ENCODE data around the gene RSPH1.

RSPH1 gene

DNA sequence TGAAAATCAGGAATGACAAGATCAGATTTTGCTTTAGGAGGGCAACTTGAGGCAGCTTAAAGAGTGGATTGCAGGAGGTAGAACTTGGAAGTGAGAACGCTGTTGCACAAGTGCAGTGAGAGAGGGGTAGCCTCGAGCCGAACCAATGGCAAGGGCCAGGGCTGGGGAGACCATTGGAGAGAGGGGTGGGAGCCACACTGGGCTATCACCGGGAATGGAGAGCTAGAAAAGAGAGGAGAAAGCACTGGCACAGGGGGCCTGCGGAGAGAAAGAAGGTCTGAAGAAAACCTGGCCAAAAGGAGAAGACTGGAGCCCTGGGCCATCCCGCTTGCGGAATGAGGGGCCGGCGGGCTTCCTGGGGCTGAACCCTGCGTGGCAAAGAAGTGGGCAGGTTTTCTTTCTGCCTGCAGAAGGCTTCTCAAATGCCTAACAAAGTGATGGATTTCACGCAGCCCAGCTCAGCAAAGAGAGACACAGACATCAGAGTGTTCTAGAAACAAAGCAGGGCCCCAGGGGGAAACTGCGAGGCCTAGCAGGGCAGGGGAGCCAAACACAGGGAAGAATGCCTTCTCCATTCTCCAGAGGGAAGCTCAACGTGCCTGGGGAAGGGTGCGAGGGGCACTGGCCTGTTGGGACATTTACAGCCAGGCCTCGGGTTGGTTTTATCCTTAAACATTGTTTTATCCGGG lies 16.5 kb upstream of the RSPH1 start:
- no peak for DNase-seq

GRCh38 chr21:42509244-42509643 lies 13.2 kb upstream of the RSPH1 start:
- no peak for DNase-seq

GRCh38 chr21:42508371-42508770 lies 12.3 kb upstream of the RSPH1 start:
- DNase-seq: no peak

DNA sequence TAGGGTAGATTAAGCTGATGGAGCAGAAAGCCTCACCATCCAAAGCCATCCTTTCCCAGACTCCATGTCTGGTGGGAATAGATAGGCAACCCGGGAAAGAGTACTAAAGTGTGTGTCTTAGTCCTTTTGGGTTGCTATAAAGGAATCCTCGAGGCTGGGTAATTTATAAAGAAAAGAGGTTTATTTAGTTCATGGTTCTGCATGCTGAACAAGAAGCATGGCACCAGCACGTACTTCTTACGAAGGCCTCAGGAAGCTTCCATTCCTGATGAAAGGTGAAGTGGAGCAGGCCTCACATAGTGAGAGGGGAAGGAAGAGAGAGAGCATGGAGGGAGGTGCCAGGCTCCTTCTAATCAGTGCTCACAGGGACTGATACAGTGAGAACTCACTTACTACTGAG lies 11.4 kb upstream of the RSPH1 start:
- no peak for DNase-seq

- no peak for DNase-seq
Observed at GRCh38 chr21:42505090-42505726, 9.2 kb upstream of the RSPH1 start.

- no peak for DNase-seq
Observed at GRCh38 chr21:42503711-42504110, 7.7 kb upstream of the RSPH1 start.

GRCh38 chr21:42500736-42501135 lies 4.7 kb upstream of the RSPH1 start:
- no peak for DNase-seq

GRCh38 chr21:42500225-42500624 lies 4.2 kb upstream of the RSPH1 start:
- no peak for DNase-seq

DNA sequence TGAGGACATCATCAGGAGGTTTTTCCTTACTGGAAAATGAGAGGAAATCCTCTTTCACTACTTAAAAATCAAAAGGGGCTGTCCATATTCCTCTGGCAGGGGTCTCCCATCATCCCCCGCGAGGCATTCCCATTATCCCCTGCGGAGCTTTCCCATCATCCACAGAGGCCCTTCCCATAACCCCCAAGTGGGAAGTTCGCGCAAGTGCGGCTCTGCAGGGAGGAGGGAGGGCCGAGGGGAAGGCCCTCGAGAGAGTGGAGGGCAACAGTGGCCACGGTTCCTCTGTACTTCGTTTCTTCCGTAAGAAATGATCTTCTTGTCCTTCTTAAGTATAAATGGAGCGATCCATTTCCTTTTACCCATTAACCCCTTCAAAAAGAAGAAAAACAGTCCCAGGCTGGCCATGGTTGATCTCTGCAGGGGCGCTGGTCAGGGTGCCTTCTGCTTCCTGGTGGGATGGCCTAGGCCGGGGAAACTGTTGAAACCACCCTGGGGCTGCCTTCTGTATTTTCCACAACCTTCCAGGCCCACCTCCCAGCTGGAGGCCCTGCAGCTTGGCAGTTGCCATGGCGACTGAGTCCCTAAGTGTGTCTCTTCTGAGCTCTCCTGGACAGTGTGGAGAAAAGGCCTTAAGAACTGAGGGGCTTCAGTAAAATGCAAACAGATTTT lies 3.6 kb upstream of the RSPH1 start:
- peak; percentile 11 for DNase-seq

DNA sequence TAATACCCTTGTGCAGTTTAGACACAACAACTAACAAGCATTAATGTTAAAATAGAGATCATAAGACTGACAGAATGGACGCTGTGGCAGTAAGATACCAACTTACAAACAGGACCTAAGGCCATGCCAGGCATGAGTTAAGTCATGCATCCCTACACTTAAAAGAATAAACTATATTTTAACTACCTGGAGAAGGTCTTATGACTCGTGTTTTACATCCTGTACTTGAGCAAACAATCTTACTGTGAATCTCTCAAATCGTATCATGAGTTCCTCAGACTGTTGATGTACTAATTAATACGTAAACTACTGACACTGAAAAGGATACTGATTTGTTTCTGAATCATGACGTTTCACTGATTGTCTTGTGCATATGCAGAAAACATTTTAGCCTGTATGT lies 2.0 kb upstream of the RSPH1 start:
- no peak for DNase-seq

GRCh38 chr21:42496839-42497202 lies 797 bp upstream of the RSPH1 start:
- no peak for DNase-seq

GRCh38 chr21:42495765-42496119 lies 282 bp downstream of the RSPH1 start:
- peak; percentile 60 for DNase-seq

DNA sequence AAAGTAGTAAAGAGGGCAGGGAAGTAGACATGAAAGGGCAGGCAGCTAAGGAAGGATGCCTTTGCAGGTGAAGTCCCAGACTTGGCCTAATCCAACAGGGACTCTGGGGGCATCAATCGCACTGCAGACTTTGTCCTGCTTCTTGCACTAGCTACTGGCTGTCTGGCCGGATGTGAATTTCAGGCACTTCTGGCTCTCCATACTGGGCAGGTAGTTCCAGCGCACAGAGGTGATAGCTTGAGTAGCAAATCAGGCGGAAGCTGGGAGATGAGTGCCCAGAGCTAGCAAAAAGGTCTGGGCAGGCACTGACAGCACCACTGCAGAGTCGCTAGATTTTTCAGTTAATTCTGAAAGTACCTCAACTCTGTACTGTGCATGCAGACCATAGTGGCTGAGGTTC lies 997 bp downstream of the RSPH1 start:
- no peak for DNase-seq

DNA sequence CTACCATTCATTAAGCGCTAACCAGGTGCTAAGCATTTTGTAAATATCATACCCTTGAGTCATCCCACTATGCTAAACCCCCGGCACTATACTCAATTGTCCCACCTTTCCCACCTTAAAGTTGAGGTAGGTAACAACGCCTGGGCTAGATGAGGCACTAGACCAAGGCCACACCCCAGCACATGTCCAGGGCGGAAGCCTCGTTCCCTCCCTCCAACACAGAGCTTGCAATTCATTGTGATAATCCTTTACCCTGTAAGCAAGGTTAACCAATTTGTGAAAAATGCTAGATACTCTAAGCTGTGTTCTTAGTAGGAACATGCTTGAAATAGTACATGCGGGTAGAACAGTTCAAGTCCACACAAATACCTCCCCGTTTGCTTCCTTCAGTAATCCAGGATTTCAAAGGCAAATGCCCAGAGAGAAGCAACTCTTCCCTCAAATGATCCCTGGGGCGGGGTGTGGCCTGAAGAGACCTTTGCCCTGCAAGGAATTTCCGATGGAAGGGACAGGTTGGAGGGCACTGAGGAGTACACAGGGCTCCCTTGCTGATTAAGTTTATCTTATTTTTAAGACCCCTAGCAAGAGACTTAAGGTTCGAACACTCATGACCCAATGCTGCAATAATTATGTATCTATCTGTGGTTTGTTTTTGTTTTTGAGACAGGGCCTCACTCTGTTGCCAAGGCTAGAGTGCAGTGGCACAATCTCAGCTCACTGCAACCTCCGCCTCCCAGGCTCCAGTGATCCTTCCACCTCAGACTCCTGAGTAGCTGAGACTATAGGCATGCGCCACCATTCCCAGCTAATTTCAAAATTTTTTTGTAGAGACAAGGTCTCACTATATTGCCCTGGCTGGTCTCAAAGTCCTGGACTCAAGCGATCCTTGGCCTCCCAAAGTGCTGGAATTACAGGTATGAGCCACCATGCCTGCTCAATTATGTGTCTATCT lies 2.6 kb downstream of the RSPH1 start:
- DNase-seq: no peak

GRCh38 chr21:42492201-42492600 lies 3.8 kb downstream of the RSPH1 start:
- no peak for DNase-seq

DNA sequence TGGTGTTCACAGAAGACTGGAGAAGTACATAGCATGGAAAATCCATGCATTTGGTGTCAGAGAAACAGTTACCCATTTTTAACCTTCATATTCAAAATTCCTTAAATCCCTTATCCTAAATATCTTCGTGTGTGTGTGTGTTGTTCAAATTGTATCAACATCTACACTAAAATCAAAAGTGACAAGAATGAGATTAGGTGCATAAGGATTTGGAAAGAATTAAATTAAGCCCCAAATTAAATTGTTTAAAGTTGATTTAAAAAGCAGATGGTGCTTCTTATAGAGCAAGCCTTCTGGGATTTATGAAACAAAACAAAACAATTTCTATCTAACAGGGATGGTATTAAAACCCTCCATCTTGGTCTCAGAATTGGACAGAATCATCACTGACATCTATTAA lies 4.7 kb downstream of the RSPH1 start:
- no peak for DNase-seq

DNA sequence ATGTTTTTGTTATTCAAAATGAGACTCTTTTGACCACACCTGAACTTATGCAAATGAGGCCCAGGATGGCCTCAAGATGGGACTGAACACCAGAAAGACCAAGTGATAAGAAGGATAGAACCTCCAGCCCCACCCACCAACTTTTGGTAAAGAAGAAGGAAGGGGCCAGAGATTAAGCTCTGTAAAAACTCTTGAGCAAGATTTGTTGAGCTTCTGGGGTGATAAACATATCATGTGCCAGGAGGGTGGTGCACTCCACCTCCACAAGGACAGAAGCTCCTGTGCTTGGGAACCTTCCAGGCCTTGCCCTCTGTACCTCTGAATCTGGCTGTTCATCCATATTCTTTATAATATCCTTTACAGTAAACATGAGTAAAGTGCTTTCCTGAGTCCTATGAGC lies 5.3 kb downstream of the RSPH1 start:
- DNase-seq: no peak

DNA sequence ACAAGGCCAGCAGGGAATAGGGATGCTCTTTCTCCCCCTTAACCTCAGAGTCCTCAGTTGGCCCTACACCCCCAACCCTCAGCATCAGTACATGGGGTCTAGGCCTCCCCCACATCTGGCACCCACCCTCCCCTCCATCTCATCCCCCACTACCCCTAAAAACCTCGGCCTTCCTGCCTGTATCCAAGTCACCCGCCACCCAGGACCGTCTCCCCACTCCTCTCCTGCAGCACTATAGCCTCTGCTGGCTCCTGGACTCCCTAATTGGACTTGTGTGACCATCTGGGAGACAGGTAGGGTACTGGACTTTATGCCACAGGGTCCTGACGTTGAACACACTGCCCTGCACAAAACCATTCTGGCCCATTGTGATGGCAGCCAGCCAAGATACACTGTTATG lies 6.0 kb downstream of the RSPH1 start:
- DNase-seq: no peak

- no peak for DNase-seq
Observed at GRCh38 chr21:42489006-42489563, 6.9 kb downstream of the RSPH1 start.

- no peak for DNase-seq
Observed at GRCh38 chr21:42486531-42486930, 9.5 kb downstream of the RSPH1 start.

- no peak for DNase-seq
Observed at GRCh38 chr21:42486072-42486471, 10.0 kb downstream of the RSPH1 start.

GRCh38 chr21:42484966-42485365 lies 11.1 kb downstream of the RSPH1 start:
- DNase-seq: no peak

DNA sequence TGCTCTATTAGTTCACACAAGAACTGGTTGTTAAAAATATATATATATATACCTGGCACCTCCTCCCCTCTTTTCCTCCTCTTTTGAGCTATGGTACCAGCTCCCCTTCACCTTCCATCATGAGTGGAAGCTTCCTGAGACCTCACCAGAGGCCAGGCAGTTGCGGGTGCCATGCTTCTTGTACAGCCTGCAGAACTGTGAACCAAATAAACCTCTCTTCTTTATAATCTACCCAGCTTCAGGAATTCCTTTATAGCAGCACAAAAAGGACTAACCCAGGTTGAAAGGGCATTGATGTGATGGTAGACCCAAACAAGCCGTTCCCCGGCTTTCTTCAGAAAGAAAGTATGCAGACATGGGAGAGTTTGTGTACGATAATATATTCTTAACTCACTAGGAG lies 14.9 kb downstream of the RSPH1 start:
- DNase-seq: no peak
